KOPT-K1 (cell line): ENCODE results near the gene EPAS1.

Experiments used
- H3K27ac ChIP-seq: fragments of 200-600 bp; sonication (generic); 2 replicates; pipeline ENCODE4 v1.5.1; 2016; ENCODE audit warnings: antibody characterized with exemption, mild to moderate bottlenecking, low read depth, low read length; ENCODE audit not compliant: poor library complexity, severe bottlenecking
- H3K36me3 ChIP-seq: fragments of 200-600 bp; sonication (generic); 2 replicates; pipeline ENCODE4 v1.5.1; 2017; ENCODE audit warnings: antibody characterized with exemption, mild to moderate bottlenecking, low read length, moderate library complexity; ENCODE audit not compliant: insufficient read depth
- H3K9me3 ChIP-seq: fragments of 200-600 bp; sonication (generic); 2 replicates; pipeline ENCODE4 v1.5.1; 2017; ENCODE audit warnings: antibody characterized with exemption, low read length, mild to moderate bottlenecking; ENCODE audit not compliant: insufficient read depth, poor library complexity, severe bottlenecking

EPAS1 gene

GRCh38 chr2:46431481-46432235 is 134.5 kb downstream of the EPAS1 start:
- Histone ChIP-seq H3K27ac (peak overlapping the region; percentile 72), H3K9me3 (peaks cover 17% of the 10 kb centered on the region), H3K36me3 (no peaks in the 10 kb centered on the region)

- H3K36me3 ChIP-seq = no peaks in the 10 kb centered on the region
- H3K27ac ChIP-seq = peak overlapping the region; percentile 38
- H3K9me3 ChIP-seq = no peaks in the 10 kb centered on the region
Measured at GRCh38 chr2:46434851-46435273, 137.7 kb downstream of the EPAS1 start.

- Histone ChIP-seq H3K27ac (peak overlapping the region; percentile 38), H3K9me3 (no peaks in the 10 kb centered on the region), H3K36me3 (no peaks in the 10 kb centered on the region)
Measured at GRCh38 chr2:46435353-46435752, 138.1 kb downstream of the EPAS1 start.

GRCh38 chr2:46435796-46436360 is 138.7 kb downstream of the EPAS1 start:
- Histone ChIP-seq H3K9me3 (no peaks in the 10 kb centered on the region), H3K36me3 (no peaks in the 10 kb centered on the region), H3K27ac (peak overlapping the region; percentile 38)
